ENCODE measurements around the gene DARS1.

DNA sequence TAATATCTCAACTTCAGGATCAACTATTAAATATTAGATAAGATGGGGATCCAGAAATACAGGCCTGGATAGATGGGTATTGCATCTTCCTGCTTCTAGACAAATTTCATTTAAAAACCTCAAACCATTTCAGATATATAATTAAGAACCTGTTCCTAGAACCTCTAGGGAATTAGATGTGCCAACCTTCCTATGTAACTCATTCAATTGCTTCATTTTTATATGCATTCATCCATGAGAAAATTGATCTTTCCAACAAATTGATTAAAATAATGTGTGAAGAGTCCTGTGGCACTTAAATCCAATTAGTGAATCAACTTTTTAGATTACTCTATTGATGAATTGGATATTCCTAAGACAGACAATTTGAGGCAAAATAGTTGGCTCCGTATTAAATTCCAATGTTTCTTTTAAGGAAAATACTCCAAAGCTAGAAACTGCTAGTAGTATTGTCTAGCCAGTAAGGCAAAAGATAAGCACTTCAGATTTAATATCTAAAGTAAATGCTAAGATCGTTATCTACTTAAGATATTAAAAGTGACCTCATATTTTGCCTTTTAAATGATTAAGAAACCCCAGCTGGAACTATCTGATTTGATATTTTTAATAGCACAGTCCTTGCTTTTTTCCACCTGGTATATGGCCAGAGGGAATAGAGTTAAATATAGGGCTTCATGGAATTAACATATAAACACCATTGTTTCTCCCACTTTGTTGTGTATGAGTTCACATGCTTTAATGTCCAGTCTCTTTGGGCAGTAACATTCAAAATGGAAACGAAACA lies 35.8 kb downstream of the DARS1 start:
- TF ChIP-seq, protein P1, sequence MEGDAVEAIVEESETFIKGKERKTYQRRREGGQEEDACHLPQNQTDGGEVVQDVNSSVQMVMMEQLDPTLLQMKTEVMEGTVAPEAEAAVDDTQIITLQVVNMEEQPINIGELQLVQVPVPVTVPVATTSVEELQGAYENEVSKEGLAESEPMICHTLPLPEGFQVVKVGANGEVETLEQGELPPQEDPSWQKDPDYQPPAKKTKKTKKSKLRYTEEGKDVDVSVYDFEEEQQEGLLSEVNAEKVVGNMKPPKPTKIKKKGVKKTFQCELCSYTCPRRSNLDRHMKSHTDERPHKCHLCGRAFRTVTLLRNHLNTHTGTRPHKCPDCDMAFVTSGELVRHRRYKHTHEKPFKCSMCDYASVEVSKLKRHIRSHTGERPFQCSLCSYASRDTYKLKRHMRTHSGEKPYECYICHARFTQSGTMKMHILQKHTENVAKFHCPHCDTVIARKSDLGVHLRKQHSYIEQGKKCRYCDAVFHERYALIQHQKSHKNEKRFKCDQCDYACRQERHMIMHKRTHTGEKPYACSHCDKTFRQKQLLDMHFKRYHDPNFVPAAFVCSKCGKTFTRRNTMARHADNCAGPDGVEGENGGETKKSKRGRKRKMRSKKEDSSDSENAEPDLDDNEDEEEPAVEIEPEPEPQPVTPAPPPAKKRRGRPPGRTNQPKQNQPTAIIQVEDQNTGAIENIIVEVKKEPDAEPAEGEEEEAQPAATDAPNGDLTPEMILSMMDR (IDR thresholded peaks at IDR 0.05): no peak
- no peak for TF ChIP-seq POLR2A (IDR thresholded peaks at IDR 0.05)
